NCI-H2196 (cell line): ENCODE data around the gene KRTAP4-5.
"Not testable (repeated sequence)": the region's sequence is repeated elsewhere in the genome, so short reads cannot be mapped to it uniquely, and the experiment has no call there.

Source experiments
- DNase-seq: peaks from one replicate; lab custom pipeline; 2025; ENCODE audit not compliant: unreplicated experiment; lab: John Stamatoyannopoulos, UW

The KRTAP4-5 gene

DNA sequence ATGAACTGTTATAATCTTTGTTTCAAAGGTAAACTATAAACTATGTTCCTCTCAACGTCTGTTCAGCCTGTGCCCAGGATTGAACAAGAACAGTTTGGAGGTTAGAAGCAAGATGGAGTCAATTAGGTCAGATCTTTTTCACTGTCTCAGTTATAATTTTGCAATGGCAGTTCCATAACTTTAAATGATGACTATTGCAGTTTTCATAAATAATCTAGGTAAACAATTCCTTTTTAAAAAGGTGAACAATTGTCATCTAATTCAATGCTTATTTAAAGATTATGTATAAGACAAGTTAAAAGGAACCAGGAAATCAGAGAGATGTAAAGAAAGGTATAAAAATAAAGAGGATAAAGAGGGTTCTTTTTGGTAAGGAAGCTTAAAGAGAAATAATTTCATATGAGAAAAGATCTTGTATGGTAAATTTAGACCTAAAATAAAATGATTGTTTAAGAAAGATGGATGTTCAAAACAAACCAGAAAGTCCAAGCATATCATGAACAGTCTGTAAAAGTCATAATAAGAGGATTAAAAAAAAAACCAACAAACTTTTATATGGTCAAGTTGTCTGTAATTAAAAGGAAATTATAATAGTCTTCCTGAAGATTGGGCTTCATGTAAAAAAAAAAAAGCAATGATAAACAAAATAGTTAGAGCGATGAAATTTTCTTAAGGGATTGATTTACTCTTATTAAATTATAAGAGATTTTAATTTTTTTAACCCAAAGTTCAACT lies 38.3 kb downstream of the KRTAP4-5 start:
- DNase-seq = no peak

DNA sequence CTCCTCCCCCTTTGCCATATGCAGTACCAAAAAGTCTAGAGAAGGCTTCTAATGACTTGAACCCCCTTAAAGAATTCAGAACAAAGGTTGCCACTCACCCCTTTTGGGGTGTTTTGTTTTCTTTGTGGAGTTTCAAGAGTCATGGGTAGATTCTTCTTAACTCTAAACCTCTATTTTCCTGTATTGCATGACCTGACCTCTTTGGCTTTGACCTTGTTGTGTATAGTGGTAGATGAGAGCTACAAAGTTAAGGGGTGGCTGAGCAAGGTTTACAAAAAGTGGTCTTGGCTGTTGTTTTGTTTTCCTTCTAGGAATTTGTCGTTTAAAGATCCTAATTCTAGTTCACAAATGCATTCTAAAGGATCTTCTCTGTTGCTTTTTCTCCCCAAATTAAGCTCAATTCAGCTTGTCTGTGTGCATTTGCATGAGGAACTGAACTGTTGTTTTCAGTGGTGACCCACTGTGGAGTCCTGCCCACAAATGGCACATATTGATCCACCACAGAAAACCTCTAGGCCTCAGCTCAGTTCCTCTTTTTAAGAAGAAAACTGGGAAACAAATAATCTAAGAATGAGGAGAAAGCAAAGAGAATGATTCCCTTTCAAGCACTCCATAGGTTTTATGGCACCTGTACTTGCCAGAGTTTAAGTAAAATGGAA lies 40.8 kb downstream of the KRTAP4-5 start:
- DNase-seq = not testable (repeated sequence)

DNA sequence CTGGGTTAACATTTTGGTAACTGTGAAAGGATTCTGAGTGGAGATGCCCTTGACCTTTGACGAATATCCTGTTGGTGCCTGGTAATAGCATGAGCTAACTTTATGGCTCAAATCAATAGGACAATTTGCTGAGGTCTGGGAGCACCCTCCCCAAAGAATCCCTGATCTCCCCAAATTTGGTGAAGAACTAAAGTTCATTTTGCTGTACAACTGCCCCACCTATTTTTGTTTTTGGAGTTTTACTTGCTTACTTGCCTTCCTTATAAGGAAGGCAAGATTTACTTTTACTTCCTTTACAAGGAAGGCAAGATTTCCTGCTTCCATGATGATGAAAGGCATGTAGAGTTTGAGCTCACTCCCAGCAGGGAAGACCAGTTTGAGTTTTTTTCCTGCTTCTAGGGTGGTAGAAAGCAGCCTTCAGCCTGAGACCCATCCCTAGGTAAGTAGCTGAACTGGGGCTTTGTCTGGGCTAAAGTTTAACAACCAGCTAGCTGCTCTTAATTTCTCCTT lies 41.6 kb downstream of the KRTAP4-5 start:
- DNase-seq = no peak

DNA sequence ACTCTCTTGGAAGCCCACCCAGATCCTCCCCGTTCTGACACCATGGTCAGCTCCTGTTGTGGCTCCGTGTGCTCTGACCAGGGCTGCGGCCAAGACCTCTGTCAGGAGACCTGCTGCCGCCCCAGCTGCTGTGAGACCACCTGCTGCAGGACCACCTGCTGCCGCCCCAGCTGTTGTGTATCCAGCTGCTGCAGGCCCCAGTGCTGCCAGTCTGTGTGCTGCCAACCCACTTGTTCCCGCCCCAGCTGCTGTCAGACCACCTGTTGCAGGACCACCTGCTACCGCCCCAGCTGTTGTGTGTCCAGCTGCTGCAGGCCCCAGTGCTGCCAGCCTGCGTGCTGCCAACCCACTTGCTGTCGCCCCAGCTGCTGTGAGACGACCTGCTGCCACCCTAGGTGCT lies 44.3 kb downstream of the KRTAP4-5 start, which contains the start of gene KRTAP4-9:
KRTAP4-9 (plus strand) TSS at position 43 of the 400 bp plus-strand sequence; CDS start at position 43, 0 bp downstream.
- not testable (repeated sequence) for DNase-seq

DNA sequence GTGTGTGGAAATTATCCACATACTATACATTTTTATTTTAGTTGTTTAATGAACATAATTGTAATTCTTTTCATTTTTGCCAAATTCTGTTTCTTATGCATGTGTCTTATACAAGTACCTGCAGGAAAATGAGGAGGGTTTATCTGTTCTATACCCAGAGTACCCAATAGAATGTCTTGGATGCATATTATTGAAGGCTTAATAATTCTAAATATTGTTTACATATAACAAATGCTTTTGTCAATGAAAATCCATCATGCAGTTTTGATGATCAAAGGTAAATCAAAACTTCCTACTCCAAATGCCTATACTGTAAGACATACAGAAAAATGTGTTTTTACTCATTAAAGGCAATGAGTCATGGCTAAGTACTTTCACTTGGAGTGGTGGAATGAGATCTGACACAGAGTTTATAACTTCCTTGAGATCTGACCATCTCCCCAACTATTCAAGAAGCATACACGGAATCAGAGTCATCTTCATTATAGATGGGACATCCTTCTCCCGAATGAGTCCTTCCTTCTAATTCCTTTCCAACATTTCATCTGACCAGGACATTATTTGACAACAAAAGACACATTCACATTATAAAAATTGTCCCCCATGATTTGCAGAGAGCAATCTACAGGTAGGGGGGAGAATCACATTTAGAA lies 45.1 kb downstream of the KRTAP4-5 start:
- DNase-seq = not testable (repeated sequence)

DNA sequence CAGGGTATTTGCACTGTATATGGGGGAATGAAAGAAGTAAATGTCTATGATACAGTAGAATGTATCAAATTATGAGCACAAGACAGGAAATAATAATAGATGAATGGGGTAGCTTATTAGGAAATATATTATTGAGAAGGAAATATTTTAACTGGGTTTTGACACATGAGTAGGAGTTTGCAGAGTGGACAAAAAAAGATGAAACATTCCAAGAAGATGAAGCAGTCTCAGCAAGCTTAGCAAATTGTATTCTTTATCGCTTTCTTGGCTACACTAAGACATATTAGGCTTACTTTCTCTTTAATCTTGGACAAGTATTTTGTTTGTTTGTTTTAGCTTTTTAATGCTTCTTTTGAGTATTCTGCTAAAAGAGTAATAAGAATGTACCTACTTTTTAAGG lies 45.7 kb downstream of the KRTAP4-5 start:
- no peak for DNase-seq

DNA sequence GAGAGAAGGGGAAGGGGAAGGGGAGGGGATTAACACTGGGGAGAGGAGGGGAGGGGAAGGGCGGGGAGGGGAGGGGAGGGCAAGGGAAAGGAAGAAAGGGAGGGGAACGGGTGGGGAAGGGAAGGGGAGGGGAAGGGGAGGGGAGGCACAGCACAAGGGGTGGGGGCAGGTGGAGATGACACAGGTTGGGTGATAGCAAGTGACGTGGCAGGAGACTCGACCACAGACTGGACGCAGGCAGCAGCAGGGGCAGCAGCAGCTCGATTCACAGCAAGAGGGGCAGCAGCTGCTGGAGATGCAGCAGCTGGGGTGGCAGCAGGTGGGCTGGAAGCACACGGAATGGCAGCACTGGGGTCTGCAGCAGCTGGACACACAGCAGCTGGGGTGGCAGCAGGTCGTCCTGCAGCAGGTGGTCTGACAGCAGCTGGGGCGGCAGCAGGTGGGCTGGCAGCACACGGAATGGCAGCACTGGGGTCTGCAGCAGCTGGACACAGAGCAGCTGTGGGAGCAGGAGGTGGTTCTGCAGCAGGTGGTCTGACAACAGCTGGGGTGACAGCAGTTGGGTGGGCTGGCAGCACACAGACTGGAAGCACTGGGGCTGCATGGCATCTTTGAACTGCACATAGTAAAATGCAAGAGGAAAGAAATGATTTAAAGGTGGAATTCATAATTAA lies 47.9 kb downstream of the KRTAP4-5 start, which contains the start of gene KRTAP4-16:
KRTAP4-16 (minus strand) TSS at position 624 of the 674 bp plus-strand sequence; CDS start at position 624, 0 bp downstream.
- no peak for DNase-seq

DNA sequence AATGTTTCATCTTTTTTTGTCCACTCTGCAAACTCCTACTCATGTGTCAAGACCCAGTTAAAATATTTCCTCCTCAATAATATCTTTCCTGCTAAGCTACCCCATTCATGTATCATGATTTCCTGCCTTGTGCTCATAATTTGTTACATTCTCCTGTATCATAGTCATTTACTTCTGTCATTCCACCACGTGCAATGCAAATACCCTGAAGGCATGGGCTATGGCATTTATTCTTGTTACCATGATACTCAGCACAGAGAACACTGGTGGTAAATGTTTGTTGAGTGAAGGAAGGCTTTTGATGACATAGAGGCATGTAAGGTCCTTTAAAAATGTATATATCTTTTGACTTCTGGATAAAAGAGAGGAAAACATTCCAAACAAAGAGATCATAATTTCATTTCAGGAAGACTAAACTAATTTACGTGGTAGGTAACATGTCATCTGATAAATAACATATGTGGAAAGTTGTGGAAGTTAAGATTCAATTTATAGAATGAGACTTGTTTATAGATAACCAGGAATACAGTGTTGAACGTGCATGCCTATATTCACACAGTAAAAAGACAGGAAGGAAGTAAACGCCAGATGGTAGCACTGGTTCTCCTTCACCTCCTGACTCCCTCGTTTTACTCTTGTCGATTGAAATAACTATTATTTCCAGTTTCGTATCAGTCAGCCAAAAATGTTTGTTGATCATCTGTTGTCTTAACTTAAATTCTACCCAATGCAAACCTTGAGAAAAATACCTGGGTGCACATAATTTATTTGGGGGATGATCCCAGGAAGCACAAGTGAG lies 49.7 kb downstream of the KRTAP4-5 start:
- not testable (repeated sequence) for DNase-seq
